K562 (cell line): ENCODE measurements around the gene NKX1-2. TPM values are rescaled to one million over a fixed set of nuclear protein-coding genes. Genes with fewer than 3 reads are reported as not detected.

Experiments
- CBX8 ChIP-seq: fragments of 200-600 bp; sonication (generic); IDR thresholded peaks from 2 replicates; pipeline ENCODE4 v1.6.1; 2012; ENCODE audit warnings: borderline replicate concordance, mixed run types, low read depth, mild to moderate bottlenecking, moderate library complexity, mixed read lengths, low read length, control low read depth, inconsistent platforms; ENCODE audit not compliant: poor library complexity, severe bottlenecking; ENCODE audit errors: extremely low read depth
- RBM14 ChIP-seq: fragments of 200-400 bp; formaldehyde crosslinking; IDR thresholded peaks from 2 replicates; pipeline ENCODE4 v1.6.1; 2018; ENCODE audit warnings: low read depth, mild to moderate bottlenecking, low read length, moderate library complexity, borderline replicate concordance; ENCODE audit not compliant: insufficient read depth
- TSC22D4 ChIP-seq: fragments of 450-650 bp; IDR thresholded peaks from 2 replicates; pipeline ENCODE4 v1.6.1; 2016; ENCODE audit warnings: missing genetic modification characterization, missing biosample characterization, control low read depth
- ZNF143 ChIP-seq: sonication (generic); formaldehyde crosslinking; IDR thresholded peaks from 2 replicates; pipeline ENCODE4 v1.9.0; 2022; ENCODE audit warnings: mild to moderate bottlenecking, missing genetic modification reagents
- ZNF551 ChIP-seq: fragments of 250-450 bp; sonication (Bioruptor Pico); IDR thresholded peaks from 2 replicates; pipeline ENCODE4 v1.5.0; 2021; ENCODE audit warnings: mild to moderate bottlenecking, moderate library complexity
- polyA plus RNA-seq, 8 experiments: library from polyadenylated mRNA; depleted of rRNA in 4 of 8; stranded (reverse) in 5 of 8; unstranded in 3 of 8; fragments of >200 nt; fragmentation: Nextera tagmentation in 2 of 8; fragmentation: Illumina TruSeq in 1 of 8; extraction: Ambion mirVana in 2 of 8; extraction: Trizol in 1 of 8; gene quantifications; 2 replicates each; pipeline versions ENCODE4 v1.2.1 to v1.2.3, GENCODE V29; 2011 to 2014; ENCODE audit warnings: inconsistent platforms in 1 of 8, missing spikeins in 1 of 8
- total RNA-seq, 7 experiments: library from RNA; depleted of rRNA in 6 of 7; stranded (reverse); fragments of >200 nt in 6 of 7; fragmentation: Illumina TruSeq in 2 of 7; extraction: Trizol in 2 of 7; gene quantifications; 2 replicates each; pipeline versions ENCODE4 v1.2.1 to v1.2.3, GENCODE V29; 2011 to 2021; ENCODE audit warnings: low replicate concordance in 1 of 7
- TF ChIP-seq, protein P1 (sequence below), 2 experiments: fragments of 450-650 bp in 1 of 2; sonication (generic) in 1 of 2; formaldehyde crosslinking in 1 of 2; IDR thresholded peaks in 1 of 2; conservative IDR thresholded peaks in 1 of 2; 2 replicates each; pipeline versions ENCODE4 v1.6.1 to v1.8.1; 2016 to 2023; ENCODE audit warnings: mild to moderate bottlenecking in 2 of 2, moderate library complexity in 2 of 2, inconsistent platforms in 1 of 2, missing genetic modification reagents in 1 of 2
- TF ChIP-seq, protein P2 (sequence below), 2 experiments: fragments of 450-650 bp in 1 of 2; IDR thresholded peaks; 2 replicates each; pipeline ENCODE4 v1.6.1; 2011 to 2017; ENCODE audit warnings: low read depth in 2 of 2, antibody characterized with exemption in 1 of 2, borderline replicate concordance in 1 of 2, low read length in 1 of 2, mild to moderate bottlenecking in 1 of 2, mixed read lengths in 1 of 2; ENCODE audit not compliant: control insufficient read depth in 1 of 2
- TF ChIP-seq, protein P3 (sequence below): fragments of 200-600 bp; sonication (generic); IDR thresholded peaks from one replicate; pipeline ENCODE4 v1.6.1; 2012; ENCODE audit warnings: mild to moderate bottlenecking, low read depth, low read length, inconsistent platforms

The NKX1-2 gene
- total and polyA plus RNA-seq, 9 of the 15 experiments (the other 6 are each of a cell fraction or from before 2014, with no cell fraction given): not detected

DNA sequence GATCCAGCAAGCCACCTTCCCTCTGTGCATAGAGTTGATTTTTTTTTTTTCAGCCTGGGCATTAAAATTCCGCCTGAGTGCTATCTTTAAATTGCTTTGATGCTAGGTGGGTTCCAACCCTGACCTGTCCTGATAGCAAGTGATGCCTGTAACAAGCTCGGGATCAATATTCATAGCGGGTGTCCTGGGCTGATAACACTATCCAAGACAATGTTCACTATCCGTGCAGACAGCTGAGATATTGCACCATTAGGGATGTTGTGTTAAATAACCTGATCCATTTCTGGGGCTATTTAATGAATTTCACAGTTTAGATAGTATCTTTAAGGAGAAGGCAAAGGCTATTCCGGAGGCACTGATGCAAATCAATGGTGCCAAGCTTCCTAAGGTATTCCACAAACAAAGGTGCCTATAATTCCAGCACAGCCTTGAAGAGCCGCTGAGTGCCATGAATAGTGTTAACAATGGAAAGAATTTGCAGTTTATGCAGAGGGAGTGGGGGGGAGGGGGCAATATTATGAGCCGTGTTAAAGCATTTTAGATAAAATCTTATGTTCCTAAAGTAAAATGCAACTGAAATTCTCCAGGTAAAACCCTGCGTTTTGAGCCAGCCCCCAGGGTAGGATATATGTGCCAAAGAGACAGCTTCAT lies 4.2 kb upstream of the NKX1-2 start (continued):
- no peak for TF ChIP-seq RBM14
- no peak for TF ChIP-seq CBX8
- TF ChIP-seq, protein P1, sequence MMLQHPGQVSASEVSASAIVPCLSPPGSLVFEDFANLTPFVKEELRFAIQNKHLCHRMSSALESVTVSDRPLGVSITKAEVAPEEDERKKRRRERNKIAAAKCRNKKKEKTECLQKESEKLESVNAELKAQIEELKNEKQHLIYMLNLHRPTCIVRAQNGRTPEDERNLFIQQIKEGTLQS (IDR thresholded peaks at IDR 0.05): no peak
- TF ChIP-seq, protein P1 (CRISPR knock-in tag; conservative IDR thresholded peaks at IDR 0.05): no peak
- TF ChIP-seq, protein P2, sequence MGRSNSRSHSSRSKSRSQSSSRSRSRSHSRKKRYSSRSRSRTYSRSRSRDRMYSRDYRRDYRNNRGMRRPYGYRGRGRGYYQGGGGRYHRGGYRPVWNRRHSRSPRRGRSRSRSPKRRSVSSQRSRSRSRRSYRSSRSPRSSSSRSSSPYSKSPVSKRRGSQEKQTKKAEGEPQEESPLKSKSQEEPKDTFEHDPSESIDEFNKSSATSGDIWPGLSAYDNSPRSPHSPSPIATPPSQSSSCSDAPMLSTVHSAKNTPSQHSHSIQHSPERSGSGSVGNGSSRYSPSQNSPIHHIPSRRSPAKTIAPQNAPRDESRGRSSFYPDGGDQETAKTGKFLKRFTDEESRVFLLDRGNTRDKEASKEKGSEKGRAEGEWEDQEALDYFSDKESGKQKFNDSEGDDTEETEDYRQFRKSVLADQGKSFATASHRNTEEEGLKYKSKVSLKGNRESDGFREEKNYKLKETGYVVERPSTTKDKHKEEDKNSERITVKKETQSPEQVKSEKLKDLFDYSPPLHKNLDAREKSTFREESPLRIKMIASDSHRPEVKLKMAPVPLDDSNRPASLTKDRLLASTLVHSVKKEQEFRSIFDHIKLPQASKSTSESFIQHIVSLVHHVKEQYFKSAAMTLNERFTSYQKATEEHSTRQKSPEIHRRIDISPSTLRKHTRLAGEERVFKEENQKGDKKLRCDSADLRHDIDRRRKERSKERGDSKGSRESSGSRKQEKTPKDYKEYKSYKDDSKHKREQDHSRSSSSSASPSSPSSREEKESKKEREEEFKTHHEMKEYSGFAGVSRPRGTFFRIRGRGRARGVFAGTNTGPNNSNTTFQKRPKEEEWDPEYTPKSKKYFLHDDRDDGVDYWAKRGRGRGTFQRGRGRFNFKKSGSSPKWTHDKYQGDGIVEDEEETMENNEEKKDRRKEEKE (IDR thresholded peaks at IDR 0.05; ENCODE audit: borderline replicate concordance in 1 of 2, control insufficient read depth in 1 of 2, low read depth in 2 of 2, low read length in 1 of 2): no peak
- TF ChIP-seq ZNF551 (CRISPR knock-in tag): no peak
- TF ChIP-seq, protein P3, sequence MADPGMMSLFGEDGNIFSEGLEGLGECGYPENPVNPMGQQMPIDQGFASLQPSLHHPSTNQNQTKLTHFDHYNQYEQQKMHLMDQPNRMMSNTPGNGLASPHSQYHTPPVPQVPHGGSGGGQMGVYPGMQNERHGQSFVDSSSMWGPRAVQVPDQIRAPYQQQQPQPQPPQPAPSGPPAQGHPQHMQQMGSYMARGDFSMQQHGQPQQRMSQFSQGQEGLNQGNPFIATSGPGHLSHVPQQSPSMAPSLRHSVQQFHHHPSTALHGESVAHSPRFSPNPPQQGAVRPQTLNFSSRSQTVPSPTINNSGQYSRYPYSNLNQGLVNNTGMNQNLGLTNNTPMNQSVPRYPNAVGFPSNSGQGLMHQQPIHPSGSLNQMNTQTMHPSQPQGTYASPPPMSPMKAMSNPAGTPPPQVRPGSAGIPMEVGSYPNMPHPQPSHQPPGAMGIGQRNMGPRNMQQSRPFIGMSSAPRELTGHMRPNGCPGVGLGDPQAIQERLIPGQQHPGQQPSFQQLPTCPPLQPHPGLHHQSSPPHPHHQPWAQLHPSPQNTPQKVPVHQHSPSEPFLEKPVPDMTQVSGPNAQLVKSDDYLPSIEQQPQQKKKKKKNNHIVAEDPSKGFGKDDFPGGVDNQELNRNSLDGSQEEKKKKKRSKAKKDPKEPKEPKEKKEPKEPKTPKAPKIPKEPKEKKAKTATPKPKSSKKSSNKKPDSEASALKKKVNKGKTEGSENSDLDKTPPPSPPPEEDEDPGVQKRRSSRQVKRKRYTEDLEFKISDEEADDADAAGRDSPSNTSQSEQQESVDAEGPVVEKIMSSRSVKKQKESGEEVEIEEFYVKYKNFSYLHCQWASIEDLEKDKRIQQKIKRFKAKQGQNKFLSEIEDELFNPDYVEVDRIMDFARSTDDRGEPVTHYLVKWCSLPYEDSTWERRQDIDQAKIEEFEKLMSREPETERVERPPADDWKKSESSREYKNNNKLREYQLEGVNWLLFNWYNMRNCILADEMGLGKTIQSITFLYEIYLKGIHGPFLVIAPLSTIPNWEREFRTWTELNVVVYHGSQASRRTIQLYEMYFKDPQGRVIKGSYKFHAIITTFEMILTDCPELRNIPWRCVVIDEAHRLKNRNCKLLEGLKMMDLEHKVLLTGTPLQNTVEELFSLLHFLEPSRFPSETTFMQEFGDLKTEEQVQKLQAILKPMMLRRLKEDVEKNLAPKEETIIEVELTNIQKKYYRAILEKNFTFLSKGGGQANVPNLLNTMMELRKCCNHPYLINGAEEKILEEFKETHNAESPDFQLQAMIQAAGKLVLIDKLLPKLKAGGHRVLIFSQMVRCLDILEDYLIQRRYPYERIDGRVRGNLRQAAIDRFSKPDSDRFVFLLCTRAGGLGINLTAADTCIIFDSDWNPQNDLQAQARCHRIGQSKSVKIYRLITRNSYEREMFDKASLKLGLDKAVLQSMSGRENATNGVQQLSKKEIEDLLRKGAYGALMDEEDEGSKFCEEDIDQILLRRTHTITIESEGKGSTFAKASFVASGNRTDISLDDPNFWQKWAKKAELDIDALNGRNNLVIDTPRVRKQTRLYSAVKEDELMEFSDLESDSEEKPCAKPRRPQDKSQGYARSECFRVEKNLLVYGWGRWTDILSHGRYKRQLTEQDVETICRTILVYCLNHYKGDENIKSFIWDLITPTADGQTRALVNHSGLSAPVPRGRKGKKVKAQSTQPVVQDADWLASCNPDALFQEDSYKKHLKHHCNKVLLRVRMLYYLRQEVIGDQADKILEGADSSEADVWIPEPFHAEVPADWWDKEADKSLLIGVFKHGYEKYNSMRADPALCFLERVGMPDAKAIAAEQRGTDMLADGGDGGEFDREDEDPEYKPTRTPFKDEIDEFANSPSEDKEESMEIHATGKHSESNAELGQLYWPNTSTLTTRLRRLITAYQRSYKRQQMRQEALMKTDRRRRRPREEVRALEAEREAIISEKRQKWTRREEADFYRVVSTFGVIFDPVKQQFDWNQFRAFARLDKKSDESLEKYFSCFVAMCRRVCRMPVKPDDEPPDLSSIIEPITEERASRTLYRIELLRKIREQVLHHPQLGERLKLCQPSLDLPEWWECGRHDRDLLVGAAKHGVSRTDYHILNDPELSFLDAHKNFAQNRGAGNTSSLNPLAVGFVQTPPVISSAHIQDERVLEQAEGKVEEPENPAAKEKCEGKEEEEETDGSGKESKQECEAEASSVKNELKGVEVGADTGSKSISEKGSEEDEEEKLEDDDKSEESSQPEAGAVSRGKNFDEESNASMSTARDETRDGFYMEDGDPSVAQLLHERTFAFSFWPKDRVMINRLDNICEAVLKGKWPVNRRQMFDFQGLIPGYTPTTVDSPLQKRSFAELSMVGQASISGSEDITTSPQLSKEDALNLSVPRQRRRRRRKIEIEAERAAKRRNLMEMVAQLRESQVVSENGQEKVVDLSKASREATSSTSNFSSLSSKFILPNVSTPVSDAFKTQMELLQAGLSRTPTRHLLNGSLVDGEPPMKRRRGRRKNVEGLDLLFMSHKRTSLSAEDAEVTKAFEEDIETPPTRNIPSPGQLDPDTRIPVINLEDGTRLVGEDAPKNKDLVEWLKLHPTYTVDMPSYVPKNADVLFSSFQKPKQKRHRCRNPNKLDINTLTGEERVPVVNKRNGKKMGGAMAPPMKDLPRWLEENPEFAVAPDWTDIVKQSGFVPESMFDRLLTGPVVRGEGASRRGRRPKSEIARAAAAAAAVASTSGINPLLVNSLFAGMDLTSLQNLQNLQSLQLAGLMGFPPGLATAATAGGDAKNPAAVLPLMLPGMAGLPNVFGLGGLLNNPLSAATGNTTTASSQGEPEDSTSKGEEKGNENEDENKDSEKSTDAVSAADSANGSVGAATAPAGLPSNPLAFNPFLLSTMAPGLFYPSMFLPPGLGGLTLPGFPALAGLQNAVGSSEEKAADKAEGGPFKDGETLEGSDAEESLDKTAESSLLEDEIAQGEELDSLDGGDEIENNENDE: no peak
- no peak for TF ChIP-seq ZNF143 (CRISPR knock-in tag)
- no peak for TF ChIP-seq TSC22D4 (tag)
